Subcutaneous adipose tissue (tissue), 4 donors: ENCODE measurements around the gene HES6. TPM values are rescaled to one million over a fixed set of nuclear protein-coding genes. Genes with fewer than 3 reads are reported as not detected.

Experiments
- total RNA-seq, 4 donors: library from RNA; depleted of rRNA; stranded (reverse); fragments of >200 nt; gene quantifications; one replicate each; pipeline ENCODE4 v1.1.0, GENCODE V29; 2016
- TF ChIP-seq, protein P1 (sequence below): fragments of 450-650 bp; IDR thresholded peaks from one replicate; pipeline ENCODE4 v1.5.1; 2016; ENCODE audit warnings: low read depth, mild to moderate bottlenecking, control low read depth, antibody characterized with exemption, moderate library complexity

Gene HES6
- total RNA-seq, 4 donors from 2014 or later, result 2.4 to 7.3 (median 5.3) TPM

DNA sequence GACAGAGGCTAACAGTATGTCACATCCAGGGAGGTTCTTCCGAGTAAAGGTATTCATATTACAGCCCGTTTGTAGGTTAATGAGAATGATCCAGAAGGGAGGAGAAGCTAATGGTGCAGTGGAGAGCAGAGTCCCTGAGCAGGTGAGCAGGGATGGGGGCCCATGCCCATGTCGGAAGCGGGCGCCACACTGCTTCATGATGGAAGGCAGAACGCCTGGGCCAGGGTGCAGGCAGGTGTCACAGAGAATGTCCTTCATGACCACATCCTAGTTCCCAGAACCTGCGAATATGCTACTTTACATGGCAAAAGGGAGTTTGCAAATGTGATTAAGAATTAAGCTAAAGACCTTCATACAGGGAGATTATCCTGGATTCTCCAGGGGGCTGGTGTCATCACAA, 4.0 kb downstream of the HES6 start:
- TF ChIP-seq, protein P1, sequence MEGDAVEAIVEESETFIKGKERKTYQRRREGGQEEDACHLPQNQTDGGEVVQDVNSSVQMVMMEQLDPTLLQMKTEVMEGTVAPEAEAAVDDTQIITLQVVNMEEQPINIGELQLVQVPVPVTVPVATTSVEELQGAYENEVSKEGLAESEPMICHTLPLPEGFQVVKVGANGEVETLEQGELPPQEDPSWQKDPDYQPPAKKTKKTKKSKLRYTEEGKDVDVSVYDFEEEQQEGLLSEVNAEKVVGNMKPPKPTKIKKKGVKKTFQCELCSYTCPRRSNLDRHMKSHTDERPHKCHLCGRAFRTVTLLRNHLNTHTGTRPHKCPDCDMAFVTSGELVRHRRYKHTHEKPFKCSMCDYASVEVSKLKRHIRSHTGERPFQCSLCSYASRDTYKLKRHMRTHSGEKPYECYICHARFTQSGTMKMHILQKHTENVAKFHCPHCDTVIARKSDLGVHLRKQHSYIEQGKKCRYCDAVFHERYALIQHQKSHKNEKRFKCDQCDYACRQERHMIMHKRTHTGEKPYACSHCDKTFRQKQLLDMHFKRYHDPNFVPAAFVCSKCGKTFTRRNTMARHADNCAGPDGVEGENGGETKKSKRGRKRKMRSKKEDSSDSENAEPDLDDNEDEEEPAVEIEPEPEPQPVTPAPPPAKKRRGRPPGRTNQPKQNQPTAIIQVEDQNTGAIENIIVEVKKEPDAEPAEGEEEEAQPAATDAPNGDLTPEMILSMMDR, result no peak

DNA sequence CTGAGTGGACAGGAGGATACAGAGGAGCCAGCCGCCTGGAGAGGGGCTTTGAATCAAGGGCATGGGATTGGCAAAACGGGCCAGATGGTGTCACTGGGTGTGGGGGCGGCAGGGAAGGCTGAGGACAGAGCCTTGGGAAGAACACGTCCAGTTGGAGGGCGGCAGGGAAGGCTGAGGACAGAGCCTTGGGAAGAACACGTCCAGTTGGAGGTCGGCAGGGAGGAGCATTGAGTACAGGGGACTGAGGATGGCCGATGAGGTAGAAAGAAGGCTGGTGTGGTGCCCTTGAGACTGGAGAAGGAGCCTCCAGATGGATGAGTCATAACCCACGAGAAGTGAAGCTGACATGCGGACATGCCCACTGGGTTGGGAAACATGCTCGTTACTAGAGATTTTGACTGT, 4.5 kb downstream of the HES6 start:
- TF ChIP-seq, protein P1, result no peak

DNA sequence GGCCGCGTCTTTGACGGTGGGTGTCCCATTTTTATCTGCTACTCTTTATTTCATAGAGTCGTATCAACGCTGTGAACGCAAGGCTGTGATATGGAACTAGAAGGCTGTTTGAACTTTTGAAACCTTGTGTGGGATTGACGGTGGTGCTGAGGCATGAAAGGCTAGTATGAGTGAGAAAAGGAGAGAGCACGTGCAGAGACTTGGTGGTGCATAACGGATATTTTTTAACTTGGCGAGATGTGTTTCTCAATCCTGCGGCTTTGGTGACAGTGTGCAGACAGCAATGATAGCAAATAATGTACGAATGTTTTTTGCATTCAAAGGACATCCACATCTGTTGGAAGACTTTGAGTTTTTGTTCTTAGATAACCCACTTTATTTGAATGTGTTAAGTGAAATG, 6.2 kb downstream of the HES6 start:
- TF ChIP-seq, protein P1, result no peak

DNA sequence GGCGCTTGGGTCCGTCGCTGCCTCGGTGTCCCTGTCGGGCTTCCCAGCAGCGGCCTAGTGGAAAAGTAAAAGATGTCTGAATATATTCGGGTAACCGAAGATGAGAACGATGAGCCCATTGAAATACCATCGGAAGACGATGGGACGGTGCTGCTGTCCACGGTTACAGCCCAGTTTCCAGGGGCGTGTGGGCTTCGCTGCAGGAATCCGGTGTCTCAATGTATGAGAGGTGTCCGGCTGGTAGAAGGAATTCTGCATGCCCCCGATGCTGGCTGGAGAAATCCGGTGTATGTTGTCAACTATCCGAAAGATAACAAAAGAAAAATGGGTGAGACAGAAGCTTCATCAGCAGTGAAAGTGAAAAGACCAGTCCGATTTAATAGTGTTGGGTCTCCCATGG, 8.0 kb downstream of the HES6 start:
- TF ChIP-seq, protein P1, result no peak

DNA sequence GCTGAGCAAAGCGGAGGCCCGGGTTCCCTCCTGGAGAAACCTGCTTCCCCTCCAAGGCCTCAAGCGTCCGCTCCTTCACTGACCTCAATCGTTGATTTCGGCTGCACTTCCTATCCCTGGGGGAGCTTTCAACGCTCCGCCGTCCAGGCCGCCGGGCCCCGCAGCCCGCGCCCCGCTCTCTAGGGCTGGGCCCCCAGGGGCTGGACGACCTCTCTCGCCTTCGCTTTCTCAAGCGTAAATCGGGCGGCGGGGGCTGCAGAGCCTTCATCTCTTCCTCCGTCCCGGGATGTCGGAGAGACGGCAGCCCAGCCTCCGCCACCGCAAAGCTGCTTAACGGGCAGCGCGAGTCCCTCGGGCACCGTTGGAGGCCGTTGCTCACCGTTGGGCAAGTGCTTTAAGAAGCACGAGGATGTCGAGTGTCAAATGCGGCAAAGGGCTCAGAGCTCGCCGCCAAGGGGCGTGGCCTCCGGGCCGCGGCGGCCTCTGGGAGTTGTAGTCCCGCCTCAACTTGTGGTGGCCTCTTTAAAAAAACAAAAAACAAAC, 8.5 kb downstream of the HES6 start:
- TF ChIP-seq, protein P1, result no peak

DNA sequence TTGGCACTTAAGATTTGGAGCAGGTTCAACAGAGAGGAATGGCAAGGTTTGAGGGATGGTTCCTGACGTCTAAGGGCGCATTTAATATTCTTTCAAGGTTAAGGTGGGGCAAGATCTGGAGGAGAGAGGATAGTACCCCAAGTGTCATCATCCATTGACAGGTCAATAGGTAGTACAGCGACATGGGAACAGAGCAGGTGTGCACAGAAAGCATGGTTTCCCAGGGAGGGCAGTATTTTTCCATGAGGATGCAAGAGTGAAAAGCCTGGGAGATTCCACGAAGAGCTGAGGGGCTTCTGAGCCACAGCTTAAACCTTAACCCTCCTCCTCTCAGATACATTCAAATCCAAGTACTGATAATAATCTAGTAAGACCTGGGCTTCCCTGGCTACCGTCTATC, 9.1 kb downstream of the HES6 start:
- TF ChIP-seq, protein P1, result no peak

DNA sequence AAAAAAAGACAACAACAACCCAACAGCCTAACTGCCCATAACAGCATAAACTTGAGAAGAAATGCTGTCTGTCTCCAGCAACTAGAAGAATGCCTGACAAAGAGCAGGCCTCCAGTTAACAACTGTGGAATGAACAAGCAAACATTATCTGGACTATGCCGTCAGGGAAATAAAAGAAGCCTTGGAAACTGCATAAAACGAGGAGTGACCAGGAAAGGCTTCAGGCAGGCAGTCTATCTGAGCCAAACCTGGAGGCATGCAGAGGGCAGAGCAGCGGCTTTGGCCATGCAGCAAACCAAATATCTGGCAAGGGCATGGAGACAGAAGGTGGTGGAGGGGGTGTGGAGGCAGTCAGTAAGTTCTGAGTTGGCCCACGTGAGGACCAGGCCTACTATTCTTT, 11.1 kb downstream of the HES6 start:
- TF ChIP-seq, protein P1, result no peak

DNA sequence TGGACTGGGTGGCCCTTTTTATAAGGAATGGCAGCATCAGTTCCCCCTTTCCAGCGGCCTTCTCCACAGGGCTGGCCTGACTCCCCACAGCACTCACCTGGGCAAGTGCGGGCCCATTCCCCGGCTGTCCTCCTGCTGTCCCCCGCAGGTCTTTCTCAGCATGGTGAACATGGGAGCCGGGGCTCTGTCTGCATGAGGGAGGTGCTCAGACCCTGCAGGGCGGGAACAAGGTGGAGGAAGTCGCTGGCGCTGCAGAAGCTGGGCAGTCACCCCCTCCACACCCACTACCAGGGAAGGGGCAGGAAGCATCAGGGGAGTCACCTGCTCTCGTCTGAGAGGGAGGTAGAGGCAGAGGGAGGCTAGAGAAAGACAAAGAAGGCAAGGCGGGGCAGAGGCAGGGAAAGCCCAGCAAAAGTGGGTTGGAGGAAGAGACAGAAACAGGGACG, 12.2 kb downstream of the HES6 start:
- TF ChIP-seq, protein P1, result no peak
